ENCODE measurements around the gene SEPHS2. TPM values are rescaled to one million over a fixed set of nuclear protein-coding genes. Genes with fewer than 3 reads are reported as not detected.

Gene SEPHS2
- total and polyA plus RNA-seq, 8 donors = 14.8 to 35.4 (median 25.4) TPM

DNA sequence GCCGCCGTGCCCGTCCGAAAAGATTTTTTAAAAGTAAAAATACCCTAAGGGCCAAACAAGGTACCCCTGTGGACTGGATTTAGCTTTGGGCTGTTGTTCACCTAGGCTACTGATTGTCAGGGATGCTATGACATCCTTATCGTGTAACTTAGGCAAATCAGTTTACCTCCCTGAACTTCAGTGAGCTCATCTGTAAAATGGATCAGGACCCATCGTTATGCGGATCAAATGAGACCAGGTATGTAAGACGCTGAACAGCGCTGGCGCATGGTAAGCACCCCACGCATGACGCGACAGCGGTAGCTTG, 38.9 kb downstream of the SEPHS2 start:
- peak overlapping the region; percentile 54 to 86 (median 79) for H3K27ac ChIP-seq
- ATAC-seq (no peak), FAIRE-seq (no peak), DNase-seq (no peak)
- no peak for TF ChIP-seq CTCF (IDR thresholded peaks at IDR 0.05)
- no peaks in the 10 kb centered on the region for H3K9me3 ChIP-seq
- H3K36me3 ChIP-seq = no peaks in the 10 kb centered on the region
- peaks cover 0 to 12% (median 5%) of the 10 kb centered on the region in 3 donors for H3K4me1 ChIP-seq
- WGBS, 2 donors = 10 to 11% methylated on average over 14 of the region's 14 CpGs
- peak overlapping the region; percentile 52 to 66 (median 60) for H3K4me3 ChIP-seq
- intact Hi-C loops (cut with DNase I) = no loop called here
- no peaks in the 10 kb centered on the region for H3K27me3 ChIP-seq

DNA sequence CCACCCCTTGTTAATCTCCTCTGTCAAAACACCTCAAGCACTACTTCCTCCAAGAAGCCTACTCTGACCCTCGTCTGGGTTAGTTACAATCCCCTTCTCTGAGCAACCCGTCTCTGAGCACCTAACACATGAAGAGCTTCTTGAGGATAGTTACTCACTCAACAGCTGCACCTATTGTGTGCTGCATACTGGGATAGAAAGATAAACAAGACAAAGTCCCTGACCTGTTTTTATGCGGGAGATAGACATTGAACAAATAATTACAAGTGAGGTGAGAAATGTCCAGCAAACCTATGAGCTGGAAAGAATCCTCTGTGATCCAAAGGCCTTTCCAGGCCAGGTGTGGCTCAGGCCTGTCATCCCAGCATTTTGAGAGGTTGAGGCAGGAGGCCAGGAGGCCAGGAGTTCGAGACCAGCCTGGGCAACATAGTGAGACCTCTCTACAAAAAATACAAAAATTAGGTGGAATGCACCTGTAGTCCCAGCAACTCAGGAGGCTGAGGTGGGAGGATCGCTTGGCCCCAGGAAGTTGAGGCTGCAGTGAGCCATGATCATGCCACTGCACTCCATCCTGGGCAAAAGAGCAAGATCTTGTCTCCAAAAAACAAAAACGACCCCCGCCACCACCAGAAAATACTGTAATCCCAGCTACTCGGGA, 43.8 kb downstream of the SEPHS2 start:
- no peak for ATAC-seq
- no peaks in the 10 kb centered on the region for H3K27me3 ChIP-seq
- intact Hi-C loops (cut with DNase I) = no loop called here
- no peak for DNase-seq
- no peak for FAIRE-seq
- H3K9me3 ChIP-seq = no peaks in the 10 kb centered on the region
- WGBS, 2 donors = 57 to 65% methylated on average over 8 of the region's 8 CpGs
- H3K4me3 ChIP-seq = no peak overlapping the region
- peaks cover 0 to 9% (median 0%) of the 10 kb centered on the region in 3 donors for H3K36me3 ChIP-seq
- no peak for TF ChIP-seq CTCF (IDR thresholded peaks at IDR 0.05)
- H3K27ac ChIP-seq = no peak overlapping the region
- no peaks in the 10 kb centered on the region for H3K4me1 ChIP-seq

DNA sequence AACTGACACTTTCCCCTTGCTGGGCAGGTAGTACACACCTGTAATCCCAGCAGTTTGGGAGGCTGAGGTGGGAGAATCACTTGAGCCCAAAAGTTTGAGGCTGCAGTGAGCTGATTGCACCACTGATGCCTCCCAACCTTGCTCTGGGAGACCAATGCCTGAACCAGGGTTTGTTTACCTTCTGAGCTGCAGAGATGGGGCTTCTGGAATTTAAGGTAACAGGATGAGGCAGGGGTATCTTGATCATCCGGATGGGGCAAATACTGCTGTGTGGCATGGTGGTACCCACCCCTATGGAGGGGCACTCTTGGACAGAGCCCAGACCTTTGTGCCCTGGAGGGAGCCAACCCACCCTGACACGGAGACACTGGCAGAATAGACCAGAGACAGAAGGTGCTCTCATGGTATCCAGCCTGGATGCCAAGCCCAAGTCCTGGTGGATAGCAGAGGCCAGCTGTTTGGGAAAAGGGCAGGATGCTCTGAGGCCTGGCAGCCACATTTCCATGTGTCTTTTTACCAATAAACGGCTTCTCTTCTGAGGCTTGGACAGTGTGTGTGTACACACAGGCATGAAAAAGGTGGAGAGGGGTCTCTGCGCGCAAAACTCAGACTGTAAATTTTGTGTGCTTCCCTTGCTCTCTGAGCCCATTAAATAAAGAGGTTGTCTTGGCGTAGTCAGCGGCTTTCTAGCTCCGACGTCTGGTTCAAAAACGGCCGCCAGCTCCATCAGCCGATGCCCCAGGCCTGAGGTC, 46.1 kb downstream of the SEPHS2 start:
- 23 to 24% methylated on average over 12 of the region's 12 CpGs for WGBS, 2 donors
- H3K36me3 ChIP-seq = peaks cover 0 to 9% (median 0%) of the 10 kb centered on the region in 3 donors
- no peak for TF ChIP-seq CTCF (IDR thresholded peaks at IDR 0.05)
- H3K4me1 ChIP-seq = peaks cover 0 to 8% (median 6%) of the 10 kb centered on the region in 3 donors
- H3K27me3 ChIP-seq = no peaks in the 10 kb centered on the region
- FAIRE-seq = no peak
- no peak for DNase-seq
- H3K9me3 ChIP-seq = no peaks in the 10 kb centered on the region
- peak overlapping the region; percentile 30 to 77 (median 64) for H3K27ac ChIP-seq
- ATAC-seq = no peak
- H3K4me3 ChIP-seq = peak overlapping the region; percentile 29 to 76 (median 46)
- intact Hi-C loops (cut with DNase I) = no loop called here

- FAIRE-seq (no peak), ATAC-seq (no peak), DNase-seq (peak in 2 of 6 donors; percentile 21 to 64)
- no peak overlapping the region for H3K27ac ChIP-seq
- H3K36me3 ChIP-seq = peaks cover 0 to 9% (median 0%) of the 10 kb centered on the region in 3 donors
- H3K4me1 ChIP-seq = peaks cover 0 to 8% (median 6%) of the 10 kb centered on the region in 3 donors
- no peak overlapping the region for H3K4me3 ChIP-seq
- no peaks in the 10 kb centered on the region for H3K9me3 ChIP-seq
- 81 to 91% methylated on average over 23 of the region's 23 CpGs for WGBS, 2 donors
- intact Hi-C loops (cut with DNase I) = no loop called here
- no peaks in the 10 kb centered on the region for H3K27me3 ChIP-seq
- no peak for TF ChIP-seq CTCF (IDR thresholded peaks at IDR 0.05)
Observed at GRCh38 chr16:30398661-30399434, 46.8 kb downstream of the SEPHS2 start.

Data from pancreas (tissue), 10 donors.